CD4-positive, alpha-beta T cell treated with Interleukin-17A for 4 hours (primary cell): ENCODE measurements around the gene MAD1L1.
"Not testable (repeated sequence)": the region's sequence is repeated elsewhere in the genome, so short reads cannot be mapped to it uniquely, and the experiment has no call there.

Experiments
- DNase-seq: peaks from one replicate; pipeline ENCODE4 v3.0.0-alpha.2; 2020; ENCODE audit warnings: mixed read lengths

Gene MAD1L1

GRCh38 chr7:2059964-2060700 lies 172.6 kb downstream of the MAD1L1 start:
- DNase-seq, result no peak

- DNase-seq, result not testable (repeated sequence)
Measured at GRCh38 chr7:2058246-2058645, 174.5 kb downstream of the MAD1L1 start.

- no peak for DNase-seq
Measured at GRCh38 chr7:2055956-2056355, 176.8 kb downstream of the MAD1L1 start.

DNA sequence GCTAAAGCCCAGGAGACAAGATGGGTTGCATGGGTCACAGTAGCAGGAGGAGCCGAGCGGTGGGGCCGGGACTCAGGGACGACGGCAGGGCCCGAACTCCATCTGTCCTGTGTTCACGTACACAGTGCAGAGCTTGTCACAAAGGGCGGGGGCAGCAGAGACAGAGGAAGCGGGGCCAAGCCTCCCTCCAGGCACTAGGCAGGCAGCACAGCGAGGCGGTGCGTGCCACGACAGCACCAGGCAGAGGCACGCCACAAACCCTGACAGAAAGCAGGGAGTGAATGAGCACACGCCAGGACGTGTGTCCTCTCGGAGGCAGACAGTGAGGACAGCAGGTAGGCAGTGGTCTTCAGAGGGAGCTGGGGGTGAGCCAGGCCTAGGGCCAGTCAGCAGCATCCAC lies 177.8 kb downstream of the MAD1L1 start:
- no peak for DNase-seq

DNA sequence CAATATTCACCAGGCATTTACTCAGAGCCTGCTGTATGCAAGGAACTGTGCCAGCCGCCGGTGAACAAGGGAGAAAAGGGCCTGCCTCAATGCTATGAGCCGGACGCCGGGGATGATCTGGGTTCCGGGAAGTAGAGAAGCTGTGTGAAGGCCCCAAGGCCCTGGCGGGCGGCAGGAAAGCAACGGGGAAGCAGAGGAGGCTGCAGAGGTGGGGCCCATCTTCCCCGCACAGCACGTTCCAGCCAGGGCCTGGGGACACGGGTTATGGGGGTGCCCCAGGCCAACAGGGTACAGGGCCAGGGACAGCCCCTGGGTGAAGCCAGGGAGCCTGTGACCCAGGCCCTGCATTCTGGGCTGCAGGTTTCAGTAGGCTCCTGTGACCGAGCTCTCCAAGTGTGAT lies 179.3 kb downstream of the MAD1L1 start:
- DNase-seq, result no peak

DNA sequence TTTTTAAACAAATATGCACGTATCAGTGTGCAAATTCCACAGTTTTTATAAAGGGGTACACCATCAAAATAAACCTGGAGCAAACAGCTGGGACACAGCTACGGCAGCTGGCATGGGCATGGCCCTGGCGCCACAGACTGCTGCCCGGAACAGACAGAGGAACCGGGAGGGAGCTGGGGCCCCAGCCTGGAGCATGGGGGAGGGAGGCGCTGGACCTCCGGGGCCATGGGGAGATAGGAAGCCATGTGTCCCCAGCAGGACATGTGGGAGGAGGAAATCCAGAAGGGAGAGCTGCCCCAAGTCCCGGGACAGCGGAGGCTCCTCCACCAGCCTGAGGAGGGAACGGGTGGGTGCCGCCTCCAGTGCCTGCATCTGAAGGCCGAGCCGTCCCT lies 180.1 kb downstream of the MAD1L1 start:
- DNase-seq, result no peak

DNA sequence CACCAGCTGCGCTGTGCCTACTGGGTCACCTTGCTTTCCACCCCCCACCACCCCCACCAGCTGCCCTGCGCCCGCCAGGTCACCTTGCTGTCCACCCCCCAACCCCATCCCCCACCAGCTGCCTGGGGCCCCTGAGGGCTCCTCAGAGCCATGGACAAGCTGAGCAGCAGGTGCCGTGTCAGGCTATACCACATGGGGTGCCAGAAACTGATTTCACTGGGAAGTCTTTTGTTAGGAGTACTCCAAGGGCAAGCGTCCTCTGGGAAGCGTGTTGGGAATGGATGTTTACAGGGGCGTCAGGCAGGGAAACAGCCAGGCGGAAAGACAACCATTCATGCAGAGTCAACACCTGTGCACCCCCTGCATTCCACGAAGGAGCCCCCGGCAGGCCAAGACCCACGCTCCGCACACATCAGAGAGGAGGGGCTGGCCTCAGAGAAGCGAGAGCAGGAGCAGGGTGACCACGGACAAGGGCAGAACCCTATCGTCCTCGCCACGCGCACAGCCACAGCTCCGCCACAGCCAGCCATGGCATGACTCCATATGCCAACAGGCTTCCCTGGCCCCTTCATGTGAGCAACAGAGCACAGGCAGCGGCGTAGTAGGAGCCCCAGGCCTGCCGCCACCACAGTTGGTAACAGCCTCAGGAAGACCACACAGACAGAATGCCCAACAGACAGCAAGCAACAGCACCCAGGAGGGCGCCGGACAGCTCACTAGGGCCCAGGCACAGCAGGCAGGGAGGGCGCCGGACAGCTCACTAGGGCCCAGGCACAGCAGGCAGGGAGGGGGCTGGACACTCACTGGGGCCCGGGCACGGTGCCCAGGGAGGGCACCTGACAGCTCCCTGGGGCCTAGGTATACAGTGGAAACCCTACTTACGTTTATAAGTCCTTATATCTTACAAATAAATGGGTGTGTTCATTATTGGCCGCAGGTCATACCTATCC lies 180.8 kb downstream of the MAD1L1 start:
- DNase-seq, result no peak

DNA sequence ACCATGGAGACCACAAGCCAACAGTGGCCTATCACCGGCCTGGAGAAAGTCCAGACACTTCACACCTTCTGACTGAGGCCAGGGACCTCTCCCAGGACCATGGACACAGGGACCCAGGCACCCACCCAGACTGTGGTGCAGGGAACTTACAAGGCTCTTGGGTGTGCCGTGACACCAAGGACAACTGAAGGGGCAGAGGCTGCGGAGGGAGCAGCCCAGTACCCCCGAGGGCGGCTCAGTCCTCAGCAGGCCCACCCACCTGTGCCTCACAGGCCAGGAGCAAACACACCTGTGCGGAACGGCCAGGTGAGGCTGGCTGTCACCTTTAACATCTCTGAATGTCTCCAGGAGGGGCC lies 182.3 kb downstream of the MAD1L1 start:
- no peak for DNase-seq

DNA sequence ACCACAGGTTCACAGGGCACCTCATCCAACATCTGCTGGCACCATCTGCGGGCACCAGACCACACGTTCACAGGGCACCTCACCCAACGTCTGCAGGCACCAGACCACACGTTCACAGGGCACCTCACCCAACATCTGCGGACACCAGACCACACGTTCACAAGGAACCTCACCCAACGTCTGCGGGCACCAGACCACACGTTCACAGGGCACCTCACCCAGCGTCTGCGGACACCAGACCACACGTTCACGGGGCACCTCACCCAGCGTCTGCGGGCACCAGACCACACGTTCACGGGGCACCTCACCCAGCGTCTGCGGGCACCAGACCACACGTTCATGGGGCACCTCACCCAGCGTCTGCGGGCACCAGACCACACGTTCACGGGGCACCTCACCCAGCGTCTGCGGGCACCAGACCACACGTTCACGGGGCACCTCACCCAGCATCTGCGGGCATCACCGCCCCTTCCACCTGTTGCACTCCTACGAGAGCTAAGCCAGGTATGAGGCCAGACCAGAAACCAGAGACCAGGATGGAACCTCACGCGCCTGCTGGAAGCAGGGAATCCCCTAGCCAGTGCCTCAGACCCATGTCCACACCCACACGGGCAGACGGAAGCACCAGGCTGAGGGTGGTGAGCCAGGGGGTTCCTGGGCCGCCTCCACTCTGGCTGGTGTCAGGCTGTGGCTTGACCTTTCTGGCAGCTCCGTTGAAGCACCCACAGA lies 182.8 kb downstream of the MAD1L1 start:
- no peak for DNase-seq

DNA sequence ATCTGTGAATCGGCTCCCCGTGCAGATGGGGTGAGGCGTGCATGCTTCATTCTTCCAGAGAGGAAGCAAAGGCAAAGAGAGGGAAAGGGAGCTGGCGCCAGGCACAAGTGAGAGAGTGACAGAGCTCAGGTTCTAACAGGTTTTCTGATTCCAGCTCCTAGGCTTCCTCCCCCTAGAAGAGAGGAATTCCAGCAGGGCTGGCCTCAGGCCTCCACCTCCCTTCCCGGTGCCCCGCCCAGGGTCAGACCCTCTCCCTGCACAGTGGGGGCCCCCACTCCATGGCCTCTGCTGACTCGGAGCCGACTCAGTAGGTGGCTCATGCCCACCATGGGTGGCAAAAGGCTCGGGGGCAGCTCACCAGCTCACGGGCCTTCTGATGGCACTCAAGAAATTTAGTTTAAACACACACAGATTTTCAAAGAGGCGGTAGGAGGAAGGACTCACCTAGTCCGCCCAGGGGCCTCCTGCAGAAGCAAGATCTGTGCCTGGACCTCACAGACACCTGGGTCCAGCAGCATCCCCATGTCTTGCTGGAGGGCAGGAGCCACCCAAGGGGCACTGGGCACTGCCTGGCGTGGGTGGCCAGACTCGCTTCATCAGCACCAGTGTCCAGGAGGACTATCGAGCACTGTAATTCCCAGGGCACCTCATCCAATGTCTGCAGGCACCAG lies 183.5 kb downstream of the MAD1L1 start:
- DNase-seq, result no peak

DNA sequence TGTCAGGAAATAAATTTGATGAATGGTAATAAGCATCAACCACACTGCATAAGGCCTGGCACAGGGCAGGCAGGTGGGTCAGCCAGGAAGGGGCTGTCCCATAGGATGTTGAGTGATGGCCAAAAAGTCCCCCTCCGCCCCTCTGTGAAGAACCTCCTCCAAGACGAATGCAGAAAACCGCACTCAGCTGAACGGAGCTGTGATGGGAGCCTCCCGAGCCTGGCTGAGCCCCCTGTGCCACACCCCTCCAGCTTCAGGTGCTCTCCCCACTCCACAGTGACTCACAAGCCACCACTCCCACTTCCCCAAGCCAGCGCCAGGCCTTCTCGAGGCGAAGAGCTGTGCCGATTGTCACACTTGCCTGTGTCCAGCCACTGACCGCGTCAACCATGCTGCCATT lies 184.2 kb downstream of the MAD1L1 start:
- no peak for DNase-seq

GRCh38 chr7:2048006-2048405 lies 184.7 kb downstream of the MAD1L1 start:
- no peak for DNase-seq

GRCh38 chr7:2046581-2047565 lies 185.9 kb downstream of the MAD1L1 start:
- no peak for DNase-seq

DNA sequence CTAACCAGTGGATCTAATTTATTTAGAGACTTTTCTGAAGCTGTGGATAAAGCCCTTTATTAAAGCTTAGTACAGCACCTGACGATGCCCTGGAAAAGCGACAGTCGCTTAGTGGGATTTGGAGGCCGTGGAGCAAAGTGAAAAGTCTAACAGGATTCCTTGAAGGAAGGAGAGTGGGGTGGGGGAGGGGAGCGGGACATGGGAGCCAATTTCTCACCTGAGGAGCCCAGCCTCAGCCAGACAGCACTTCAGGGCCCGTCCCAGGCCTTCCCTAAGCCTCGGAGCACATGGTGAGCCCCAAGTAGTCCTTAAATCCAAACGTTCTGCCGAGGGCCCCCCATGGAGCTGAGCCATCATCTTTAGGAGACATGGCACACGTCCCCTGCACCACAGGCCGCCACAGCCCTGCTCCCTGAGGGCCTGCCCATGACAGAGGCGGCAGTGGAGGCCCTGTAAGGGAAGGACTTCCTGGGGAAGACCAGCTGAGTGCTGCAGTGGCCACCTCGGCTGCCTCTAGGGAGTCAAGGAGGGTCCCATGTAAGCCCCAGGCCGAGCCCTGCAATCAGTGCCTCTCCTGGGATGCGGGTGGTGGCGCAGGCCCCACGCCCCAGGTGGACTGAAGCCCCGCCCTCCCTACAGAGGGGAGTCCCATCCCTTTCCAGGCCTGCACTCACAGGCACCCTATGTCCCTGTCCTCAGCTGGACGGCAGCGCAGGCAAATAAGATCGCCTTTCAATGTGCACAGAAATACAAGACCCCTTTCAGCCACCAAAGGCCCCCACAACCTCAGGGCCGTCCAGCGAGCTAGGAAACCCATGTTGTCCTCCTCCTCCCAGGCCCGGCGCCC lies 187.0 kb downstream of the MAD1L1 start:
- DNase-seq, result no peak

- DNase-seq, result no peak
Measured at GRCh38 chr7:2044883-2045471, 187.8 kb downstream of the MAD1L1 start.

DNA sequence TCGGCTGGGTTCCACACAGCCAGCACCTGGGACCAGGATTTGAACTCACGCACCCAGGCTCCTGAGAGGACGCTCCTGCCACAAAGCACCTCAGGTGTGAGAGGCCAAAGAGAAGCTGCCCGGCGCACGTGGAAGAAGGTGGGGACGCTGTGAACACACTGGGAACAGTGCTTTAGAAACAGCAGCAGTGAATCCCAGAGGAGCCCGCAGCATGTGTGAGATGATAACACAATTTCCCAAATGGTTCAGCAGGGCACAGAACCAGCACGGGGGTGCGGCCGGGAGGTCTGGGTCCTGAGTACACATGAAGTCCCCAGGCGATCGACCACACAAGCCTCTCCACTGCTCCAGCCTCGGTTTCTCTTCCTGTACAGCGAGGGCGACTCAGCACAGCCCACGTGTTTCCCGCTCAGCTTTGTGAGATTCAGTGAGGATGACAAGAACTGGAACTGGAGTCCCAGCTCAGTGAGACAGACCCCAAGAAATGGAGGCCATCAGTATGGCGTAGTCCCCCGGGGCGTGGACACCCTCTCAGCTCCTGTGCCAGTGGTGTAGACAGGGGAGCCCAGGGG lies 188.3 kb downstream of the MAD1L1 start:
- no peak for DNase-seq

- no peak for DNase-seq
Measured at GRCh38 chr7:2043316-2044039, 189.3 kb downstream of the MAD1L1 start.

DNA sequence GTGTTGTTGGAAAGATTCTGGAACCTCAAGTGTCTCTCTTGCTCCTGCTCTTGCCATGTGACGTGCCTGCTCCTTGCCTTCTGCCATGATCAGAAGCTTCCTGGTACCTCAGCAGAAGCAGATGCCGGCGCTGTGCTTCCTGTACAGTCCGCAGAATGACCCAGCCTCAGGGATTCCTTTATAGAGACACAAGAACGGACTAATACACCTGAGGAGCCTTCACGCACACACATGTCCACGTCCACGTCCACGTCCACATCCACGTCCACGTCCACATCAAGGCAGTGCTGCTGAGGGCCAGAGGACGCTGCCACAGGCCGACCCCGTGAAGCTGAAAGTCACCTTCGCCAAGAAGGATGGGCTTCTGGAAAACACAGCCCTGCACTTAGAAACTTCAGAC lies 190.1 kb downstream of the MAD1L1 start:
- no peak for DNase-seq
